ENCODE measurements around the gene TENM4.

- TF ChIP-seq CTCF (IDR thresholded peaks at IDR 0.05 in 4 of 5, conservative IDR thresholded peaks at IDR 0.05 in 1 of 5) (no peak), POLR2A (IDR thresholded peaks at IDR 0.05) (no peak)
Measured at GRCh38 chr11:79328402-79328801, 112.4 kb downstream of the TENM4 start.

All from gastrocnemius medialis (tissue), 4 donors.